Stimulated activated CD4-positive, alpha-beta T cell treated with anti-CD3 and anti-CD28 coated beads, Interleukin-4, amount 100 ng/mL, for 4 hours (primary cell): ENCODE results near the gene TMEM14C.
"Not testable (repeated sequence)": the region's sequence is repeated elsewhere in the genome, so short reads cannot be mapped to it uniquely, and the experiment has no call there.

Source experiments
- DNase-seq, 2 experiments: peaks; one replicate each; pipeline ENCODE4 v3.0.0-alpha.2; 2020

Gene TMEM14C

DNA sequence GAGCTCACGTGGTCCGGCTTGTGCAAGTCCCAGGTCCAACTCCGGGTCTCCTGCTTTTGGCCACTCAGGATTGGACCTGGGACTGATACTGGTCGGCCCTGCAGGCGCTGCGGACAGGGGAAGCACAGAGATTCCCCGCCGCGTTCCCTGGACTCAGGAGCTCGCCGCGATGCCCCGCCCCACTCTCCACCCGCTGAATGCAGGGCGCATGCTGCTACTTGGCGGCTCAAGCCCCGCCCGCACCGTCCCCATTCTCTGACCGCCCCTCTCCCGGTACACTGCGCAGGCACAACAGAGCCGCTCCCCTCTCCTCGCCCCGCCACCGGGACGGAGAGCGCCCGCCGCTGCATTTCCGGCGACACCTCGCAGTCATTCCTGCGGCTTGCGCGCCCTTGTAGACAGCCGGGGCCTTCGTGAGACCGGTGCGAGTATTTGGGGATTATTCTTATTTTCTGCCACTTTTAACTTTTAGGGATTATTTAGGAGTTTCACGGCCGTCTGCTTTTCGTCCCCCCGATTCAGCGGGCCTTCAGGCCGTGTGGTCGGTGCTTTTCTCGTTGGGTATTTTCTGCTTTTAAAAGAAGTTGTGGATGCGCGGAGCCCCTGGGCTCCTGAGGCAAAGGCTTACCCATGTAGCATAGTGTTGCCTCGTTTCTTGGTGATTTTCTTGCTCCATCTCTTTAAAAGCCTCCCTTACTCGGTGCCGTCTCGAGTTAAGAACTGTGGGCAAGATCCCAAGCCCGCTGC is at the start of gene TMEM14C:
TMEM14C (plus strand) TSS at position 251 of the 747 bp plus-strand sequence. CDS start 1,544 bp downstream, outside the sequence.
- peak; percentile 75 to 88 for DNase-seq

GRCh38 chr6:10676403-10676802 is 46.5 kb upstream of the TMEM14C start:
- DNase-seq, result no peak

DNA sequence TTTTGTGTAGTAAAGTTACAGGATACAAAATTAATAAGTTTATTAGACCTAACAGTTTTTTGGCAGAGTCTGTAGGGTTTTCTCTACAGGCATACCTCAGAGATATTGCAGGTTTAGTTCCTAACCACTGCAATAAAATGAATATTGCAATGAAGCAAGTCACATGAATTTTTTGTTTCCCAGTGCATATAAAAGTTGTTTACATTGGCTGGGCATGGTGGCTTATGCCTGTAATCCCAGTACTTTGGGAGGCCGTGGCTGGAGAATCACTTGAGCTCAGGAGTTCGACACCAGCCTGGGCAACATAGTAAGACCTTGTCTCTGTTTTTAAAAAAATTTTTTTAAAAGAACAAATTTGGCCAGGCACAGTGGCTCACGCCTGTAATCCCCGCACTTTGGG is 44.4 kb upstream of the TMEM14C start:
- DNase-seq, result no peak

- DNase-seq, result no peak
Measured at GRCh38 chr6:10681795-10682194, 41.1 kb upstream of the TMEM14C start.

DNA sequence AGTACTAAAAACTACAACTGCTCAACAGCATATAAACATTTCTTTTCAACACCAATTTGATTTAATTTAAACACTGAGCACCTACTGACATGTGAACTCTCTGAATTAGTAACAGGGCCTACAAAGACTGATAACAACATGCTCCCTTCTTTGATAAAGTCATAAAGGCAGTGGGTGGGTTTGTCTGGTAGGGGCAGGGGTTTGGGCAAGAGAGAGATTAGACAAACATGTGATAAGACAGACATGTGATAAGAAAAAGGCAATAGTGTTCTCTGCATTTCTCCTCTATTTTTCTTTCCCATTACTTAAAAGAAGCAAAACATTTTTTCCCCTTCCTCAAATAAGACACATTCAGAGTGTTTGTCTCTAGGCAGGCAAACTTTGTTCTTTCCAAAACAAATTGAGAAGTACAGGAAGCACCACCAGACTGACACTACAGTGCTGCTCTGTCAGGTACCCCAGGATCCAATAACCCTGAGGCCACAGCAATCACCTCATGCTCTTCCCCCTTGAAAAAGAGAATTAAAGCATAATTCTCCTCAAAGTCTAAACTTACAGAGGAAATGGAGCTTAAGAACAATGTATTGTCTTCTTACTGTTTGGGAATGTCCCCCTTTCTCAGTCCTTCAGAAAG is 40.4 kb upstream of the TMEM14C start:
- no peak for DNase-seq

- no peak for DNase-seq
Measured at GRCh38 chr6:10684618-10685017, 38.3 kb upstream of the TMEM14C start.

- no peak for DNase-seq
Measured at GRCh38 chr6:10685092-10685915, 37.6 kb upstream of the TMEM14C start.

- no peak for DNase-seq
Measured at GRCh38 chr6:10686901-10687300, 36.0 kb upstream of the TMEM14C start.

GRCh38 chr6:10687582-10687981 is 35.3 kb upstream of the TMEM14C start:
- no peak for DNase-seq

- DNase-seq, result no peak
Measured at GRCh38 chr6:10690651-10691445, 32.0 kb upstream of the TMEM14C start.

DNA sequence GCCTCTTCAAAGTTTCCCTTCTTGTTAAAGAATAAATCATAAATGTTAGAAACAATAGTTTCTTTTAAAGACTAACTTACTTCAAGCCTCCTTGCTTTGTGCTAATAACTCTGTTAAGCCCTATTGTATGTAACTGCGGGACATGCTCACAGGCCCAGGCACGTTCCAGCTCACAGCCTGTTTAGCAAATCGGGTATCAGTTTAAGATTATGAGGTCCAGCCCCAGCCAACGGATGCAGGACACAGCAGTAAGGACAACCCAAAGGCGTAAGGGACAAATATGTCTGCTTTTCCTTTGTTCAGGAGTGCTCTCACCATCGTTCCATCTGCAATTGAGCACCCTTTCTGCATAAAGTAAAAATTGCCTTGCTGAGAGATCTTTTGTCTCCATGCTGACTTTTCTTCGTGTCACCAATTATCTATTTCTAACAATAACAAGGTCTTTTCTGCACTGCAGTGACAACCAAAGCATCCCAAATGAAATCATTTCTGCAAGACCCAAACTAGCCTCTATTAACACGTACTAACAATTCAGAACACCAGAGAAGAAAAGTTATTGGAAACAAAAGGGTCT is 29.8 kb upstream of the TMEM14C start:
- DNase-seq, result no peak

- peak; percentile 83 to 94 for DNase-seq
Measured at GRCh38 chr6:10694302-10695085, 28.4 kb upstream of the TMEM14C start, which contains the start of the genes C6orf52 and PAK1IP1. TSS of gene C6orf52 (minus strand) at chr6:10694616. CDS start at chr6:10687550, 7,066 bp downstream. TSS of gene PAK1IP1 (plus strand) at chr6:10694972. CDS start at chr6:10694986, 14 bp downstream.

DNA sequence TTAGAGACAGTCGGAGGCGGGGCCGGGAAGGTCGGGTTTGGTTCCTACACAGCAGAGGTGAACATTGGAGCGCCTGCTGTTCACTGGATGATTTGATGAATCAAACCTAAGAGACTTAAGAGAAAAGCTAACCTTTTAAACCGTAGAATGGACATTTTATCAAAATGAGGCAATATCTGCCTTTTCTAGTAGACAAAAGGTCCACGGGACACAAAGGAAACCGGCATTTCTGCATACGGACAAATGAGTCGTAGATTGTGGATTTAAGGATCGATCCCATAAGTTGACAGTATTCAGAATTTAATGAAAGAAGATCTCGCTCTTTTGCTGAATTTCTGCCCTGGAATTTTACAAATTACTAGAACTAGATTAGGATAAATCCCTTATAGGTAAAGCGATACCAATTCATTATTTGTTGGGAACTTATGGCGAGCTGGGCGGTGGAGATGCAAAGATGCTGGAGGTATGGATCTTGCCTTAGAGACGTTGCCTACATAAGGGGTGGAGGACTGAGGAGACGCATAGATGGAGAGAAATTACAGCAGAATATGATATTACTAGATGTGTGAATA is 27.7 kb upstream of the TMEM14C start:
- no peak for DNase-seq

DNA sequence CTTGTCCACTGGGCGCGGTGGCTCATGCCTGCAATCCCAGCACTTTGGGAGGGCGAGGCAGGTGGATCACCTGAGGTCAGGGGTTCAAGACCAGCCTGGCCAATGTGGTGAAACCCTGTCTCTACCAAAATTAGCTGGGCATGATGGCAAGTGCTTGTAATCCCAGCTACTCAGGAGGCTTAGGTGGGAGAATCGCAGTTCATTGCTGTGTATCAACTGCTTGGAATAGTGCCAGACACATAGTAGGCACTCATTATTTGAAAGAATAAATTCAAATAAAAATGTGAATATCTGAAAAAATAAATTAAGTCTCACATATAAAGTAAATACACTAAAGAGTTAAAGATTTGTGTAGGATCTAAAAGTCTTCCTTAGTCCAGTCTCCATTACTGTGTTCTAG is 26.2 kb upstream of the TMEM14C start:
- no peak for DNase-seq

DNA sequence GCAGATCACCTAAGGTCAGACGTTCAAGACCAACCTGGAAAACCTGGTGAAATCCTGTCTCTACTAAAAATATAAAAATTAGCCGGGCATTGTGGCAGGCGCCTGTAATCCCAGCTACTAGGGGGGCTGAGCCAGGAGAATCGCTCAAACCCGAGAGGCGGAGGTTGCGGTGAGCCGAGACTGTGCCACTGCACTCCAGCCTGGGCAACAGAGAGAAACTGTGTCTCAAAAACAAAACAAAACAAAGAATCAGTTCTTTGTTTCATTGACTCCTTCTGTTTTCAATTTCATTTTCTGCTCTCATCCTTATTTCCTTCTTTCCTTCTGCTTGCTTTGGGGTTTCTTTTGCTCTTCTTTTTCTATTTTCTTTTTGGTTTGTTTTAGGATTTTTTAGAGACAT is 8.9 kb upstream of the TMEM14C start:
- DNase-seq, result no peak

- DNase-seq, result peak in 1 of 2 experiments; percentile 5
Measured at GRCh38 chr6:10719296-10719963, 3.4 kb upstream of the TMEM14C start.

GRCh38 chr6:10719964-10720264 is 3.0 kb upstream of the TMEM14C start:
- no peak for DNase-seq

DNA sequence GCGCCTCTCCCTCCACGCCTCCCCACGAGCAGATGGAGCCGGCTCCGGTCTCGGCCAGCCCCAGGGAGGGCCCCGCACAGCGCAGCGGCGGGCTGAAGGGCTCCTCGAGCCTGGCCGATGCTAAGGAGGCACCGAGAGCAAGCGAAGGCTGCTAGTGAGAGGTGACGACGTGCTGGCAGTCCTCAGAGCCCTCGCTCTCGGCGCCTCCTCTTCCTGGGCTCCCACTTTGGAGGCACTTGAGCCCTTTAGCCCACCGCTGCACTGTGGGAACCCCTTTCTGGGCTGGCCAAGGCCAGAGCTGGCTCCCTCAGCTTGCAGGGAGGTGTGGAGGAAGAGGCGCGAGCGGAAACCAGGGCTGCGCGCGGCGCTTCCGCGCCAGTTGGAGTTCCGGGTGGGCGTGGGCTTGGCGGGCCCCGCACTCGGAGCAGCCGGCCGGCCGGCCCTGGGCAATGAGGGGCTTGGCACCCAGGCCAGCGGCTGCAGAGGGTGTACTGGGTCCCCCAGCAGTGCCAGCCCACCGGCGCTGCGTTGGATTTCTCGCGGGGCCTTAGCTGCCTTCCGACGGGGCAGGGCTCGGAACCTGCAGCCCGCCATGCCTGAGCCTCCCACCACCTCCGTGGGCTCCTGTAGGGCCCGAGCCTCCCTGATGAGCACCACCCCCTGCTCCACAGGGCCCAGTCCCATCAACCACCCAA is 2.5 kb upstream of the TMEM14C start:
- peak; percentile 33 to 53 for DNase-seq

DNA sequence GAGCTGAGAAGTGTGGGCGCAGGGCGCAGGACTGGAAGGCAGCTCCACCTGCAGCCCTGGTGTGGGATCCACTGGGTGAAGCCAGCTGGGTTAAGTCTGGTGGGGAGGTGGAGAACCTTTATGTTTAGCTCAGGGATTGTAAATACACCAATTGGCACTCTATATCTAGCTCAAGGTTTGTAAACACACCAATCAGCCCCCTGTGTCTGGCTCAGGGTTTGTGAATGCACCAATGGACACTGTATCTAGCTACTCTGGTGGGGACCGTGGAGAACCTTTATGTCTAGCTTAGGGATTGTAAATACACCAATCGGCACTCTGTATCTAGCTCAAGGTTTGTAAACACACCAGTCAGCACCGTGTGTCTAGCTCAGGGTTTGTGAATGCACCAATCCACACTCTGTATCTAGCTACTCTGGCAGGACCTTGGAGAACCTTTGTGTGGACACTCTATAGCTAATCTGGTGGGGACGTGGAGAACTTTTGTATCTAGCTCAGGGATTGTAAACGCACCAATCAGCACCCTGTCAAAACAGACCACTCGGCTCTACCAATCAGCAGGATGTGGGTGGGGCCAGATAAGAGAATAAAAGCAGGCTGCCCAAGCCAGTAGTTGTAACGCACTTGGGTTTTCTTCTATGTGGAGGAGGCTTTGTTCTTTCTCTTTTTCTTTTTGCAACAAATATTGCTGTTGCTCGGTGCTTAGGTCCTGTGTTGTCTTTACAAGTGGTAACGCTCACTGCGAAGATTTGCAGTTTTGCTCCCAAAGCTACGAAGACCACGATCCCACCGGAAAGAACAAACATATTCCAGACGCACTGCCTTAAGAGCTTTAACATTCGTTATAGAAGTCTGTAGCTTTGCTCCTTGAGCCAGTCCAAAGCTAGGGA is 1.7 kb upstream of the TMEM14C start:
- not testable (repeated sequence) for DNase-seq
